GM12892 (cell line): ENCODE measurements around the gene LRCH1.

Experiments
- POLR2A ChIP-seq: IDR thresholded peaks from 2 replicates; pipeline ENCODE4 v1.6.1; 2011; ENCODE audit warnings: low read depth, low read length, control low read depth
- TAF1 ChIP-seq: IDR thresholded peaks from 2 replicates; pipeline ENCODE4 v1.6.1; 2011; ENCODE audit warnings: low read depth, mild to moderate bottlenecking, control low read depth, low read length, borderline replicate concordance

- TF ChIP-seq TAF1 (no peak), POLR2A (no peak)
Observed at GRCh38 chr13:46688306-46688705, 135.3 kb downstream of the LRCH1 start.
